GM10266 (cell line): ENCODE results near the gene ADCY2.

Experiments
- DNase-seq: peaks from one replicate; pipeline ENCODE4 v3.0.0; 2012; ENCODE audit errors: extremely low spot score
- CTCF ChIP-seq: IDR thresholded peaks from 2 replicates; pipeline ENCODE4 v1.5.1; 2012; ENCODE audit warnings: mild to moderate bottlenecking, low read depth; ENCODE audit not compliant: control insufficient read depth, insufficient read depth; ENCODE audit errors: missing control alignments

Gene ADCY2

GRCh38 chr5:7667216-7667767, 271.4 kb downstream of the ADCY2 start:
- TF ChIP-seq CTCF, result no peak
- DNase-seq, result no peak

DNA sequence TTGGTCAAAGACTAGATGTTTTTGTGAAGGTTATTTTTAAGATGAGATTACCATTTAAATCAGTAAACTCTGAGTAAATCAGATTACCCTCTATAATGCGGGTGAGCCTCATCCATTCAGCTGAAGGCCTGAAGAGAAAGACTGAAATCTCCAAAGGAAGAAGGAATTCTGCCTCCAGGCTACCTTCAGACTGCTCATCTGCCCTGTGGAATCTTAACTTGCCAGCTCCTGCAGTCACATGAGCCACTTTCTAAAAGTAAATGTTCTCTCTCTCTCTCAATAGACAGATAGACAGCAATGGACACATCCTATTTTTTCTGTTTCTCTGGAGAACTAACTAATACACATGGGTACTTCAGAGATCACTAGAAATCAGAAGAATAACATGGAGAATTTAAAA, 272.2 kb downstream of the ADCY2 start:
- DNase-seq, result no peak
- no peak for TF ChIP-seq CTCF

- TF ChIP-seq CTCF, result no peak
- DNase-seq, result no peak
These were observed 272.7 kb downstream of the ADCY2 start for GRCh38 chr5:7668627-7669026.

DNA sequence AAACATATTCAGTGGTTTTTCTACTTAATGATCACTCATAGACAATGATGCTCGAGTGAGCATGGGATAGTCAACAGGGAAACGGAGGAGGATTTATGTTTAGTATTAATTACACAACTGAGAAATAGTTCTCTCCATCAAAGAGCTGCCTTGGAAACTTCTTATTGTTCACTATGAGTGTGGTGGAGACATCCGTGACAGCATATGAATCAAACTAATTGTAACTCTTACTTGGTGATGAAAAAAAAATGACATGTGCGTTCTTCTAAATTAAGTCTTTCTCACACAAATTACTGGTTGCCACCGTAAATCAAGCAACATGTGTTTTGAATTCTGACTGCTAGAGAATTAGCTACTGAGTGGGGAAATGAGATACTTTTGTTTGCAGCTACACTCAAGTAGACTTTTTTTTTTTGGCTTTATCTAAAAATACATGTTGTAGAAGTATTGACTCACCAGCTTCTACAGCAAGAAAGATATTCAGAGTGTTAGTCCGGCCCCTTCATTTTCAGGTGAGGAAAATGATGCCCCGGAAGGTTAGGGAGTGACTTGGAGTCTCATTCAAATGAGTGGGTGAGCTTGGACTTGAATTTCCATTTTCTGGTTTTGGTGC, 275.5 kb downstream of the ADCY2 start:
- TF ChIP-seq CTCF, result no peak
- no peak for DNase-seq

DNA sequence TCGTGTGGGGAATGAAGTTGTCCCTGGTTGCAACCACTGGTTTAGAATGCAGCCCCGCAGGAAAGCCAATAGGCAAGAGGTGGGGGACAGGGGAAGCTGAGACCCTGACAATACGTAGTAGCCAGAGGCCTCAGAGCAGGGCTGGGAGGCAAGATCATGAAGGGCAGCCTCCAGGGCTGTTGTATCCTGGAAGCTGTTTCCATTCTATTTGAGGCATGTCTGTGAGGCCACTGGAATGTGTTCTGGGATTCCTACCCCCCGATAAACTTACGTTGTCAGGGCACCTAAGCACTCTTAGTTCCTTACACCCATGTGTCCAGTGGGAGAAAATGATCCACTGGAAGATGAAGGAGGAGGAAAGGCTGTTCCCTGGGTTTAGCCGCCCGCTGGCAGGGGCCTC, 277.7 kb downstream of the ADCY2 start:
- no peak for DNase-seq
- no peak for TF ChIP-seq CTCF

GRCh38 chr5:7676455-7676854, 280.5 kb downstream of the ADCY2 start:
- no peak for DNase-seq
- no peak for TF ChIP-seq CTCF

- no peak for DNase-seq
- no peak for TF ChIP-seq CTCF
These were observed 282.1 kb downstream of the ADCY2 start for GRCh38 chr5:7678030-7678429.
